UCSD-AML1 (cell line): Measurements from ENCODE around the gene CDC14A.
A peak's percentile ranks its signal among the peaks of the same experiment; 100 is the strongest.
"Not testable (repeated sequence)": the region's sequence is repeated elsewhere in the genome, so short reads cannot be mapped to it uniquely, and the experiment has no call there.

Experiments
- DNase-seq: peaks from one replicate; lab custom pipeline; 2025; ENCODE audit not compliant: unreplicated experiment; lab: John Stamatoyannopoulos, UW

Gene CDC14A

DNA sequence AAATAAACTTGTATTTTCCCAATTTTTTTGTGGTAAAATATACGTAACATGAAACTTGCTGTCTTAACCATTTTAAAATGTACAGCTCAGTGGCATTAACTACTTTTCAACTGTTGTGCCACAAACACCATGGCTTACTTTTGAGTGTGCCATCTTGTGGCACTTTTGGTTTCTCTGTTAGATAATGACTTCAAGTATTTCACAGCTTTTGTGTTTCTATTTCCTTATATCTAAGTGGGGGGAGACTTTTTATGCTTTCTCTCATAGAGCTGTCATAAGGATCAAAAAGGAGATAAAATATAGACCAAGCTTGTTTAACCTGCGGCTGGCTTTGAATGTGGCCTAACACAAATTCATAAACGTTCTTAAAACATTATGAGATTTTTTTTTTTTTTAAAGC lies 44.3 kb downstream of the CDC14A start:
- no peak for DNase-seq

DNA sequence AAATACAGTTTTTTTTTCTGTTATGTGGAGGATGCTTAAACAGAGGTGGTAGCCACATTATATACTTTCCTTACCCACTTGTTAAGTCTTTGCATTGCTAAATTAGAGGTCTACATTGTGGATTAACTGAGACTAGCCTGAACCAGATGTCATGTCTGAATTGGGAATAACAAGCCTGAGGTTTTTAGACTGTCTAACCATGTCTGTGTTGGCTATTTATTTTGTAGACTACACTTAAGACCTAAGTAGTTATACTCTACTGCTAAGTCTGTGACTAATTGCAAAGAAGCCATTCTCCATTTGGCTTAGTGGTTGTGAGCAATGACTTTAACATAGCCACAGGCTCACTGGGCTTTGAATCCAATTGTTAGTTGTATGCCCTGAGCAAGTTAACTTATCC lies 45.4 kb downstream of the CDC14A start:
- DNase-seq = no peak

DNA sequence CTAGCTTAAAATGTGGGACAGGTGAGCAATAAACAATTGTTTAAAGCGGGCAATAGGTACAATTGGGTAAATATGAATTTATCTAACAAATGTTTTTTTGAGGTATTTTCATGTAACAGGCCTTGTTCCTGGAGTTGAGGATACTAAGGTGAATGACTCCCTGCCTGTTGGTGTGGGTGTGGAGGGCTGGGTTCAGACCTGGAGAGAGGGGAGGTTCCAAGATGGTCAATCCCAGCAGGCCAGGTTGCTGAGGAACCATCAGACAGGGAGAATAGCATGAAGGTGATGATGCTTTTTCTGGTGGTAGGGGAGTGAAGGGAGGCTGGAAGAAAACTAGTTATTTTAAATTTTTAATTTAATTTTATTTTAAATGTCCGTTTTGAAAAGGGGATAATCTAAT lies 46.3 kb downstream of the CDC14A start:
- DNase-seq = no peak

DNA sequence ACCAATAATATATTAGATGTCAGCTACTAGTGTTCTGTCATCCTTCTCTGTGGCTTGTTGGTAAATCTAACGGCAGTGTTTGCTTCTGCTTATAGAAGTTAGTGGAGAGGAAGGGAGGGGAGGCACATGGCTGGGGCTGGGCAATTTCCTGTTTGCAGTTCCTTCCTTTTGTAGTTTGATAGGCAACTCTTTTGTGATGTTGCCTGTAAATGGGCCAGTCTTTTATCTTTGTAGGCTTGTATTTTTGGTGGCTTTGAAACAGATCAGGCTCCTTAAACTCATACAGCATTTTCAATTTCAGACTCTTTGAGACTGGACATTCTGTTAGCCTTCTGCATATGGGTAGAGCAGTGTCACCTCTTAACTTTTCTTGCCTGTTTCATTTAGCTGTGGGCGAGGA lies 48.1 kb downstream of the CDC14A start:
- DNase-seq = peak; percentile 71

DNA sequence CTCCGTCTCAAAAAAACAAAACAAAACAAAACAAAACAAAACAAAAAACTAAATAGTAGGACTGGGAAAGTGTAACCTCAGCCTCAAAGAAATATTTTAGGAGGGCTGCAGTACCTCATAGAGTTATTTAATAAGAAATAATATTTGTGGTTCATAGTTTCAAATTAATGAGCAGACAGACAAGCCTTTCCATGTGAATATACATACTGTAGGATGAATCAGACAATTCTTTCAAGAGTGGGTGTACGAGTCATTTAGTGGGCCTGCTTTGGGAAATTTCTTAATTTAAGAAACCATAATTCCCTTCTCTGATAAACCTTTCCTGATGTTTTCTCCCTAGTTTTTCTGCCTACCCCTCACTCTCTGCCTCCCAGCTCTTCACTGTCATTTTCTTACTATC lies 52.5 kb downstream of the CDC14A start:
- DNase-seq = no peak

DNA sequence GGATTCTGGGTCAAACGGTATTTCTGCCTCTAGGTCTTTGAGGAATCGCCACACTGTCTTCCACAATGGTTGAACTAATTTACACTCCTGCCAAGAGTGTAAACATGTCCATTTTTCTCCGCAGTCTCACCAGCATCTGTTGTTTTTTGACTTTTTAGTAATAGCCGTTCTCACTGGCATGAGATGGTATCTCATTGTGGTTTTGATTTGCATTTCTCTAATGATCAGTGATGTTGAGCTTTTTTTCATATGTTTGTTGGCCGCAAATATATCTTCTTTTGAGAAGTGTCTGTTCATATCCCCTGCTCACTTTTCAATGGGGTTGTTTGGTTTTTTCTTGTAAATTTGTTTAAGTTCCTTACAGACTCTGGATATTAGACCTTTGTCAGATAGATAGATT lies 53.6 kb downstream of the CDC14A start:
- not testable (repeated sequence) for DNase-seq

DNA sequence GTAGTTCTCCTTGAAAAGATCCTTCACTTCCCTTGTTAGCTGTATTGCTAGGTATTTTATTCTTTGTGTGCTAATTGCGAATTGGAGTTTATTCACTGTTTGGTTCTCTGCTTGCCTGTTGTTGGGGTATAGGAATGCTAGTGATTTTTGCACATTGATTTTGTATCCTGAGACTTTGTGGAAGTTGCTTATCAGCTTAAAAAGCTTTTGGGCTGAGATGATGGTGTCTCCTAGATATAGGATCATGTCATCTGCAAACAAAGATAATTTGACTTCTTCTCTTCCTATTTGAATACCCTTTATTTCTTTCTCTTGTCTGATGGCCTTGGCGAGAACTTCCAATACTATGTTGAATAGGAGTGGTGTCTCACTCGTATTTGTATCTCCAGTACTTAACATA lies 55.1 kb downstream of the CDC14A start:
- not testable (repeated sequence) for DNase-seq

DNA sequence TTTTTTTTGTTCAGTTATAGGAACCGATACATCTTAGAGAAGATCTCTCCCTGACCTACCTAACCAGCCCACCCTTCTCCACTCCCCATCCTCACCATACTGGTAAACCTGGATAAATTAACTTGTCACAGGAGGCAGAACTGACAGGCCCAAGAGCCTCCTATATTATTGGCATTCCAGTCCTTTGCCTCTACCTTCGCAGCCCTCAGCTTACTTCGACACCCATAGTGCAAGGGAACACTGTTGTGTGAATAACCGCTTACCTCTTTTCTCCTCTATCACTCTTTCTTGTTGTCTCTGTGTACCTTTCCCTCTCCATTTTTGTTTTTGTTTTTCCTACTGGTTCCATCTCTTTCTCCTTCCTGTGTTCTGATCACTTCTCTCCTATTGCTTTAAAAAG lies 58.7 kb downstream of the CDC14A start:
- DNase-seq = no peak

DNA sequence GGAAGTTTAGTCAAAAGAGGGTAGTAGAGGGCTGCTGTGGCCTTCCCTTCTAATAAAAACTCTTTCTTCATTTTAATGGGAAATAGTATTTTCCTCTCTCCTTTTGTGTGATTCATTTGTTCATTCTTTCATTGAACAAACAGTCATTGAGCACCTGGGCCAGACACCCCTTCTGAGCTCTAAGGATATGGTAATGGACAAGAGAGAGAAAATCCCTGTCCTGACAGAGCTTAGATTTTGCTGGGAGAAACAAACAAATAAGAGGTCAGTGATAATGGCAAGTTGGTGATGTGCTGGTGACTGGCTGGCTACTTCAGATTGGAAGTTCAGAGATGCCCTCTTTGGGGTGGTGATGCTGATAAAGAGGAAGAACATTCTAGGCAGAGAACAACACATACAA lies 59.3 kb downstream of the CDC14A start:
- DNase-seq = no peak

DNA sequence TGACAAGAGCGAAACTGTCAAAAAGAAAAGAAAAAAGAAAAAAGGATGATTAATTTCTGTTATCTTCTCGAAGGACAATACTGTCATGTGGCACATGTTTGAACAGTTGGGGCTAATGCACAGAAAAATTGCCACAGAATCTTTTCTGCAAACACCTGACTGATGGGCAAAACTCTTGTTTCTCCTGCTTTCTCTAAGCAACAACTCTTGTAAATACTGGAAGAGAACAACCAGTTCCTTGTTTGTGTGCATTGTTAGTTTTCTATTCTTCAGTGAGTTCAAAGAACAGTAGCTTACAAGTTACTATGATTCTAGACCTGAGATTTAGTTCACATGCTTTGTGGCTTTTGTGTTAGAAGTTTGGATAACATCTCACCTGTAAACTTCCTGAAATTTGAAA lies 60.7 kb downstream of the CDC14A start:
- no peak for DNase-seq

DNA sequence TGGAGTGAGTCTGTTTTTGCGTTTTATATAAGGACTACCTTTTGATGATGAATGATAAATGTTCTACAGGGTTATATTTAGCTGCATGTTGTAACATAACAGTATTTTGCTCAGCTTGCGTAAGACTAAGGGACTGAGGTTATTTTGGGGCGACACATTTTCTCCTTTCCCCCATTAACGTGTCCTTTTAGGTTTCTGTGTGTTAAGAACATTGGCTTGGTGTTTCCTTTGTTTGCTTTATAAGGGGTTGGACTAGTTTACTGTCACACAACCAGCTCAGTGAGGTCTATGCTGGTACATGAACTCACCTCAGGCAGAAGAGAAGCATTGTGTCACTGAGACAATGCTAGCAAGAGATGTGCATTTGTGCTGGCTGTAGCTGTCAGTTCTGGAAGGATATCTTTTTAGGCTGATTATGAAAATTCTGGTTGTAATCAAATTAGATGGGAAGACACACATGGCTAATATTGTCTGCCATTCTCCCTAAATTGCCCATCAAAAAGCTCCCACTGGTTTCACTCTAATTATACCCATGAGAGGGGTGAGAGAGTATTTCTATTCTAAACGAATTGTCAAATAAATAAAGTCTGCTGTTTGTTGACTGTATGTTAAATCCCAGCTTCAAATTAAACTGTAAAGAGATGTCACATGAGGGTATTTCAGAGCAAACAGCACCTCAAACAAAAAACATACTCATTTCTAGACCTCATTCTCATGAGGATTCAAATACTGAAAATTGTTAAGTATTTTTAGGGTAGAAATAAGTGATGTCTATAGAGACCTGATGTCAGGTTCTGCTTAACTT lies 62.6 kb downstream of the CDC14A start:
- DNase-seq = no peak

DNA sequence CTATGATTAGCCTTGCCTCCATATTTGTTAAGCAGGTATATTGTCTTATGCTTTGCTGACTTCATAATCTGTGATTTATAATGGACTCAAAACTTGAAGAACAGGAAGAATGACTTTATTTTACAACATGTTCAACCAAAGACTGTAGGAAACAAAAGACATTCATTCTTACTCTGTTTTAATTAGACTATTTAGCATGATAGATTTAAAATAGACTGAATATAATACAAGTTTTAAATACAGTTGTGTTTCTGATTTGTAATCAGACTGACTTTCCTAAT lies 63.1 kb downstream of the CDC14A start:
- DNase-seq = no peak

DNA sequence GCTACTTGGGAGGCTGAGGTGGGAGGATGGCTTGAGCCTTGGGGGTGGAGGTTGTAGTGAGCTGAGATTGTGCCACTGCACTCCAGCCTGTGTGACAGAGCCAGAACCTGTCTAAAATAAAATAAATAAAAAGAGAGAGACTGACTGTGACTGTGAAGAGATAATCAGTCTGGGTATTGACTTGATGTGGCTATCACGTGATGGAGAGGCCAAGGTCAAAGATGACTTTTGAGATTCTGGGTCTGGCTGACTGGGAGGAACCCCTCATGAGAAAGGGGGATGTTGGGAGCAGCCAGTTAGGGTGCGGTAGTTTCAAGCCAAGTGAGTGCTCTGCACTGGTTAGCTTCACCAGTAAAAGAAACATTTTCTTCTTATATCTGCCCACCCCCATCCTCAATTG lies 66.8 kb downstream of the CDC14A start:
- DNase-seq = no peak

DNA sequence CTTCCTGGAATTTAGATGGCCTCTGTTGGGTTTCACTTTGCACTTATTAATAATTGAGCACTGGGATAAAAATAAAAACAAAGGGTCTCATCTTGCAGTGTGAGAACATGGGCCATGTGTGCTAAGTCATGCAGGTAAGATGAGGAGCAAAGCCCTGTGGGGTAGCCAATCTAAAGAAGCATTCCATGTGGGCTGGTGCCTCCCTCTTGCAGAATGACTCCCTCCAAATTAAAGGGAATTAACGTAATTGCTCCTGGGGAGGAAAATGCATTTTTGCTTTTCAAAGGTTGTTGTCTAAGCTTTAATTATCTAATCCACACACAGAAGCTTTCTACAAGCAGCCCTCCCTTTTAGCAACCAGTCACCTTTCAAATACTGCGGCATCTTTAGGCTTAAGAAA lies 69.8 kb downstream of the CDC14A start:
- DNase-seq = no peak

DNA sequence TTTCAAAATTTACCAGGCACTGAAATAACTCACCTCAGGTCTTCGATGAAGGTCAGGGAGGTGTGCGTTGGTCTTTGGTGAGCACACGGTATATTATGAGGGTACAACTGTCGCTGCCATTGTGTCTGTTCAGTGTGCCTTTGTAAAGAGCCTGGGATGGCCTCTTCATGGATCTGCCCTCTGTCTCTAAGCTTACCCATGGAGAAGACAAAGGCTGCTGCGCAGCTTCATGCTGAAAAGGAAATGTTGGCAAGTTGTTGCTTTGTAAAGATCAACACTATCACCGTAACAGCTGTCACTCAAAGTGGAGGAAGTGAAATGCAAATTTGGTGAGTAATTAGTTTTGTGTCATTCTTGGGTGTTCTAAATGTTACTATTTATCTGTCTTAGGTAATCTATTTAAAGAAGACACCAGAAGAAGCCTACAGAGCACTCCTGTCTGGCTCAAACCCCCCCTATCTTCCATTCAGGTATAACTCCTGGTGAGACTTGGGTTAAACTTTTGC lies 71.6 kb downstream of the CDC14A start:
- DNase-seq = no peak

DNA sequence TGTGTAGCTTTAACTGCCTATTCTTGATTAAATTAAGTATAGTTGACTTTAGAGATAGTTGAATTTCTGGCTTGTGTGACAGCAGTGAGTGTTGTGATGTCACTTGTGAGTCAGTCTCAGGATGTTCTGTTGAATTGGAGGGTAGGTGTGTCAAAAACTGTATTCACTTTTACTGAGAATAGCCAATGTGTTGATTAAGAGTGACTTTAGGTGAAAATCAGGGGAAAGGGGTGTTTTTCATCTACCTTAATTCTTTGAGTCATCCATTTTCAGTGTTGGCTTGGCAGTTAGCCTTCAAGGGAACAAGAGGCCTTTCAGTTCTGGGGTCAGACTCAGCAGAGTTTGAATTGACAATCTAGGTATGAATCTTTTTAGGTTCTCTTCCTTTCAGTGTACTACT lies 75.9 kb downstream of the CDC14A start:
- DNase-seq = no peak

DNA sequence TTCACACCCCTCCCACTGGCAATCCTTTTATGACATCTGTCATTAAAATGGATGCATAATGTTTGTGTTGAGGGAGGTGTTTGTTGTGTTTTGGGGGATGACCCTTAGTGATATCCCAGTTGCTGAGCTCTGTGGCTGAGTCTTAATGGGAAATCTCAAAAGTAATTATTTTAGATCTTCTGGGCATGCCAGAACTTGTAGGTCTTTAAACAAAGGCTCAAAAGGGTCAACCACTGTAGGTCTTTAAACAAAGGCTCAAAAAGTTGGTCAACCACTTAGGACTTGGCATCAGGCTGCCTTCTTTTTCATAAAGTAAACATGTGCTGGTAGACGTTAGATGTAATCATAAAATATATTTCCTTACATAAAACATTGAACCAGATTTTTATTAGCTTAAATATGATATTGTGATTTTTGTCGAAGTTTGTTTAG lies 78.0 kb downstream of the CDC14A start:
- no peak for DNase-seq

DNA sequence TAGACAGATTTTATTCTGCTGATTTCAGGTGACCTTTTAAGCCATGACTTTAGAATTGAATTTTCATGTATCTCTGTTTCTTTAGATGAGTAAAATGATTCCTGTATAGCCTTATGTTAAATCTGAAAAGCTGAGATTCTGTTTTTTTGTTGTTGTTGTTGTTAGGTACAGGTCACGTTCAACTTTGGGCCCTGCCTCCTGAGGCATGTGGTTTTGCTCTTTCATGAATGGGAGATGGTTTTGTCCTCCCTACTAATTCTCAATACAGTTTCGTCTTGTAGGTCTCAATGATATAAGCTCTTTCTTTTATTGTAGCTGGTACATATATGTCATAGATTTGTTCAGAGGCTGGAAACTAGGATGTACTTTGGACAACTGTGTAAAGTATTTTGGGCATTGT lies 79.6 kb downstream of the CDC14A start:
- no peak for DNase-seq

DNA sequence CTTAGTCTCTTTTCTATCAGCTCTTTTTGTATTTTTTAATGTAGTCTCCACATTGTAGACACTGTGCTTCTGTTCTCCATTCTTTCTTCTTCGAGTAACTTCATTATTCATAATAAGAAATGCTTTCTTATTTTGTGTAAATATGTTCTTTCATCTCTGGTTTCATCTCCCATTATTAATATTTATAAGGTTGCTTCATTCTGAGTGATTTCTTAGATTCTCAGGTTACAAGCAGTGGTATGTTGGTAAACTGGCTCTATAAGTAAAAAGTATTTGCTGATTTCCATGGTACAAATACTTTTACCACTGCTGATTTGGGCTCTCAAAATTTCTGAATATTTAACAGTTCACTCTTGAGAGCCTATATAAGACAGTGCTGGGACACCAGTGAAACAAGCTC lies 81.3 kb downstream of the CDC14A start:
- no peak for DNase-seq

DNA sequence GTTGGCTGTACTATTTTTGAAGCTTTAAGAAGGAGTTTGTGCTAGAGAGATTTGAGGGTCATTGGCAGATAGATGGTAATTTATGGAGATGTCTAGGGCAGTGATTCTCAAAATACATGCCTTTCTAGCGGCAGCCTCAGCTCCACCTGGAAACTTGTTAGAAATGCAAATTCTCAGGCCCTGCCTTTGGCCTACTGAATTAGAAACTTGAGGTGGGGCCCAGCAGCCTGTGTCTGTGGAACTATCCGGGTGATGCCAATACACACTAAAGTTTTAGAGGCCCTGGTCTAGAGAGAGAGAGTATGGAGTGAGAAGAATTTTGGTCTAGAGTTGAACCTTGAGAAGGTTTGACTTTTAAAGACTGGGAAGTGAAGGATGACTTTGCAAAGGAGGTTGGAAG lies 82.5 kb downstream of the CDC14A start:
- no peak for DNase-seq

DNA sequence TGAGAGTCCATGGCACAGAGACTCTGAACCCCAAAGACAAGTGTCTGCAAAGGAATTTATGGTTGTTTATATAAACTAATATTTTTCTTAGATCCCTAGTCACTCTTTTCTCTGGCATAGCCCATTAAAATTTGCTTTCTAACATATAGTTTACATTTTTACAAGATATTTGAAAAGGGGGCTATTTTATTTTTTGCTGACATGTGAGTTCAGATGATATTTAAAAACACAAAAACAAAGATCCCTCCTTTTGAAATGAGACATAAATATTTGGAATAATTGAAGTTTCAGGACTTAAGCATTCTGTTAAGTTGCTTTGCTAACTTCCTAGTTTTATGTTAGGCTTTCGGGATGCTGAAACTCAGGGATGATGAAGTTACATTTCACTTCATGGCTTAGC lies 86.1 kb downstream of the CDC14A start:
- DNase-seq = no peak

DNA sequence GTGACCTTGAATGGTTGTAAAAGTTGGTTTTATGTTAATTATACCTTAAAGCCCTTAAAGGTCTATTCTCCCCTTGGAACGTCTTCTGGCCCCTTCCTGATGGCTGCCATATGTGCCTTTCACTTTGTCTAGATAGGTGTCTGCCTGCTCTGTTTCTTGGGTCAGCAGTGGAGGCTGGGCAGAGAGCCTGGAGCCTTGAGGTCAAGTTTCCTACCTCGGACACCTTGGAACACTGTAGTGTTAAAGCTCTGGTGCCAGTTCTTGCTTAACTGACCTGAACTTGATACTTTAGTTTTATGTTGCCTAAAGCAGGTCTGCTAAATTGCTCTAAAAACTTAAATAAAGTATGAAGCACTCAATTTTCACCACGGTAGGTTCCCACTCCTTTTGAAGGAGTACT lies 86.5 kb downstream of the CDC14A start:
- no peak for DNase-seq

DNA sequence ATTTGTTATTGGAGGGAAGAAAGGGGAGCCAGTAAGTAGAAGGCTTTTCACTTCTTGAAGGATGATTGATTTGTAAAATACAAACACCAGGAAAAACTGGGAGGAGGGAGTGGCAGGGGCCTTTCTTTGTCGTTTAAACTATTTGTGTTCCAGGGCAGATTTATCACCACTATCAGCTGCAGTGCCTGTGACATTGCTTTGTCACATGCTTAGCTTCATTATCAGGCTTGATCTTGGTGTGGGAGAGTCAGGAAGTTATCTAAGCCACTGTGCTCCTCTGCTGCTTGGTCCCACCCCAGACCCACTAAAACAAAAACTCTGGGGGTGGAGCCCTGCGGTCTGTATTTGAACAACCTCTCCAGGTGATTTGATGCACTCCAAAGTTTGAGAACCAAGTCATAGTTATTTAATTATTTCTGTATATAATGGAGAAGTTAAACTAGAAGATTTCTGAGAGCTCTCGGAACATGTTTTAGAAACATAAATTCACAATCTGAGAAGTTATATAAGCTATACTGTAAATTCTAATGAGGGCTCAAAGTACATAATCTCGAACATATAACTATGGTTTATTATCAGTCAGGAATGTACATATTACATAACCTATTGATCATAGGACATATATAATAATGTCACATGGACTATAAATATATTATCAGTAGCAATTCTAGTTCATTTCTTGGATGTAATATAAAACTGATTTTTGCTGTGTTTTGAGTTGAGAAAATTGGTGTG lies 87.9 kb downstream of the CDC14A start:
- peak; percentile 14 for DNase-seq
